K562 (cell line): ENCODE measurements around the gene C7orf57. TPM values are rescaled to one million over a fixed set of nuclear protein-coding genes. Genes with fewer than 3 reads are reported as not detected.
A peak's percentile ranks its signal among the peaks of the same experiment; 100 is the strongest.

Experiments used
- CCAR2 ChIP-seq: fragments of 200-400 bp; formaldehyde crosslinking; IDR thresholded peaks from 2 replicates; pipeline ENCODE4 v1.6.1; 2017; ENCODE audit warnings: mild to moderate bottlenecking, low read depth, low read length
- E2F6 ChIP-seq, 2 experiments: IDR thresholded peaks; 2 replicates each; pipeline ENCODE4 v1.6.1; 2011; ENCODE audit warnings: borderline replicate concordance in 1 of 2, control low read depth in 1 of 2, low read depth in 1 of 2, low read length in 1 of 2, mild to moderate bottlenecking in 1 of 2, mixed read lengths in 1 of 2, moderate library complexity in 1 of 2; ENCODE audit not compliant: insufficient read depth in 1 of 2, insufficient read length in 1 of 2, poor library complexity in 1 of 2, severe bottlenecking in 1 of 2; ENCODE audit errors: extremely low read depth in 1 of 2
- KAT7 ChIP-seq: sonication (generic); formaldehyde crosslinking; IDR thresholded peaks from 2 replicates; pipeline ENCODE4 v1.8.0; 2022; ENCODE audit warnings: missing genetic modification reagents, mild to moderate bottlenecking, borderline replicate concordance
- KAT8 ChIP-seq: fragments of 450-650 bp; IDR thresholded peaks from 2 replicates; pipeline ENCODE4 v1.6.1; 2016; ENCODE audit warnings: low read depth, mild to moderate bottlenecking
- NFE2 ChIP-seq: IDR thresholded peaks from 2 replicates; pipeline ENCODE4 v1.6.1; 2014; ENCODE audit warnings: antibody characterized with exemption, low read depth
- RNF2 ChIP-seq: sonication (generic); IDR thresholded peaks from 2 replicates; pipeline ENCODE4 v1.6.1; 2016
- USF1 ChIP-seq: sonication (generic); formaldehyde crosslinking; IDR thresholded peaks from 2 replicates; pipeline ENCODE4 v1.9.0; 2022; ENCODE audit warnings: mild to moderate bottlenecking, missing genetic modification reagents
- ZMIZ1 ChIP-seq, 2 experiments: fragments of 150-350 bp in 1 of 2; IDR thresholded peaks; 2 replicates each; pipeline ENCODE4 v1.6.1; 2012 to 2016; ENCODE audit warnings: low read depth in 2 of 2, low read length in 2 of 2, mild to moderate bottlenecking in 1 of 2, moderate library complexity in 1 of 2
- ZNF212 ChIP-seq: fragments of 450-650 bp; formaldehyde crosslinking; IDR thresholded peaks from 2 replicates; pipeline ENCODE4 v1.4.0; 2020; ENCODE audit warnings: mild to moderate bottlenecking
- ZNF24 ChIP-seq: fragments of 450-650 bp; IDR thresholded peaks from 2 replicates; pipeline ENCODE4 v1.6.1; 2016
- polyA plus RNA-seq, 8 experiments: library from polyadenylated mRNA; depleted of rRNA in 4 of 8; stranded (reverse) in 5 of 8; unstranded in 3 of 8; fragments of >200 nt; fragmentation: Nextera tagmentation in 2 of 8; fragmentation: Illumina TruSeq in 1 of 8; extraction: Ambion mirVana in 2 of 8; extraction: Trizol in 1 of 8; gene quantifications; 2 replicates each; pipeline versions ENCODE4 v1.2.1 to v1.2.3, GENCODE V29; 2011 to 2014; ENCODE audit warnings: inconsistent platforms in 1 of 8, missing spikeins in 1 of 8
- total RNA-seq, 7 experiments: library from RNA; depleted of rRNA in 6 of 7; stranded (reverse); fragments of >200 nt in 6 of 7; fragmentation: Illumina TruSeq in 2 of 7; extraction: Trizol in 2 of 7; gene quantifications; 2 replicates each; pipeline versions ENCODE4 v1.2.1 to v1.2.3, GENCODE V29; 2011 to 2021; ENCODE audit warnings: low replicate concordance in 1 of 7
- TF ChIP-seq, protein P1 (sequence below): sonication (generic); formaldehyde crosslinking; IDR thresholded peaks from 2 replicates; pipeline ENCODE4 v1.8.1; 2023; ENCODE audit warnings: mild to moderate bottlenecking, missing genetic modification reagents

C7orf57 gene
- total and polyA plus RNA-seq, 9 of the 15 experiments (the other 6 are each of a cell fraction or from before 2014, with no cell fraction given): not detected

DNA sequence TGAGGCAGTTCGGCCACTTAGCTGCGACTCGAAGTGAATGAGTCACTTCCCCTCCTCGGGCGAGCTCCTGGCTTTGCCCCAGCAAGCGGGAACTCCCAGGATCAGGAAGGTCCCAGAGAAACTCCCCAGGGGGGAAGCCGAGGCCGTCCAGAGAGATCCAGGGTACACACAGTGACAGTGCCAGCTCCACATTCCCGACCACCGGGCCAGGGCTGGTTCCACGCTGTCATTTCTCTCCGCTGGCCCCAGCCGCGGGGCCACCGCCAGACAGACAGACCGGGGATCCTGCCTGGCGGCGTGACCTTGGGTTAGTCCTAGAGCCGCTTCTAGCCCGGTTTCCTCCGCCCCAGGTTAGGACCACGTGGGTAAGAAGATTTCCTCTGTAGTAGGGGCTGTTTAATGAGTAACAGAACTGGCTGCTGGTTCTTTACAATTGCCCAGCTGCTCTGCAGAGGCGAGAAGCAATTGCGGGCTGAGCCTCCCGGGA, 53.3 kb downstream of the C7orf57 start (continued):
- TF ChIP-seq, protein P1, sequence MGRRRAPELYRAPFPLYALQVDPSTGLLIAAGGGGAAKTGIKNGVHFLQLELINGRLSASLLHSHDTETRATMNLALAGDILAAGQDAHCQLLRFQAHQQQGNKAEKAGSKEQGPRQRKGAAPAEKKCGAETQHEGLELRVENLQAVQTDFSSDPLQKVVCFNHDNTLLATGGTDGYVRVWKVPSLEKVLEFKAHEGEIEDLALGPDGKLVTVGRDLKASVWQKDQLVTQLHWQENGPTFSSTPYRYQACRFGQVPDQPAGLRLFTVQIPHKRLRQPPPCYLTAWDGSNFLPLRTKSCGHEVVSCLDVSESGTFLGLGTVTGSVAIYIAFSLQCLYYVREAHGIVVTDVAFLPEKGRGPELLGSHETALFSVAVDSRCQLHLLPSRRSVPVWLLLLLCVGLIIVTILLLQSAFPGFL (CRISPR knock-in tag): 0 out of 2 replicates have a peak, but pooled peaks have one; percentile 80
- 0 out of 4 replicates have a peak, but pooled peaks of 1 of the 2 experiments have one; percentile 22 for TF ChIP-seq ZMIZ1 (IDR thresholded peaks at IDR 0.05; ENCODE audit: low read depth in 2 of 2, low read length in 2 of 2)
- no peak for TF ChIP-seq ZNF24
- TF ChIP-seq ZNF212 (CRISPR knock-in tag): no peak
- TF ChIP-seq E2F6 (IDR thresholded peaks at IDR 0.05; ENCODE audit: borderline replicate concordance in 1 of 2, extremely low read depth in 1 of 2, insufficient read depth in 1 of 2, insufficient read length in 1 of 2, low read depth in 1 of 2, low read length in 1 of 2, poor library complexity in 1 of 2, severe bottlenecking in 1 of 2): peak in 1 of 2 experiments; percentile 49
- no peak for TF ChIP-seq CCAR2
- TF ChIP-seq KAT7 (CRISPR knock-in tag): no peak
- TF ChIP-seq KAT8: no peak
- 0 out of 2 replicates have a peak, but pooled peaks have one; percentile 6 for TF ChIP-seq RNF2
- TF ChIP-seq USF1: peak; percentile 43; the same call in 1 of the 2 replicates
- peak; percentile 29; the same call in 1 of the 2 replicates for TF ChIP-seq NFE2
- TF ChIP-seq, all 486 proteins: peak for 57
